Ishikawa (cell line): Measurements from ENCODE around the gene RWDD2A.
A peak's percentile ranks its signal among the peaks of the same experiment; 100 is the strongest.

ENCODE experiments used
- CEBPB ChIP-seq: IDR thresholded peaks from 2 replicates; pipeline ENCODE4 v1.6.1; 2012
- CREB1 ChIP-seq: IDR thresholded peaks from 2 replicates; pipeline ENCODE4 v1.6.1; 2012; ENCODE audit warnings: low read depth
- EGR1 ChIP-seq: IDR thresholded peaks from 2 replicates; pipeline ENCODE4 v1.6.1; 2012
- EP300 ChIP-seq: IDR thresholded peaks from 2 replicates; pipeline ENCODE4 v1.6.1; 2012; ENCODE audit warnings: borderline replicate concordance
- FOXM1 ChIP-seq: IDR thresholded peaks from 2 replicates; pipeline ENCODE4 v1.6.1; 2012; ENCODE audit warnings: low read depth, borderline replicate concordance
- NFIC ChIP-seq: IDR thresholded peaks from 2 replicates; pipeline ENCODE4 v1.6.1; 2012
- RAD21 ChIP-seq: IDR thresholded peaks from 2 replicates; pipeline ENCODE4 v1.6.1; 2012; ENCODE audit warnings: low read depth
- REST ChIP-seq: IDR thresholded peaks from 2 replicates; pipeline ENCODE4 v1.6.1; 2012; ENCODE audit warnings: low read depth, mild to moderate bottlenecking
- TAF1 ChIP-seq: IDR thresholded peaks from 2 replicates; pipeline ENCODE4 v1.6.1; 2012; ENCODE audit warnings: low read depth, mild to moderate bottlenecking
- TCF12 ChIP-seq: IDR thresholded peaks from 2 replicates; pipeline ENCODE4 v1.6.1; 2012; ENCODE audit warnings: low read depth
- TEAD4 ChIP-seq: IDR thresholded peaks from 2 replicates; pipeline ENCODE4 v1.6.1; 2012
- YY1 ChIP-seq: IDR thresholded peaks from 2 replicates; pipeline ENCODE4 v1.6.1; 2012; ENCODE audit warnings: low read depth
- ZBTB7A ChIP-seq: IDR thresholded peaks from 2 replicates; pipeline ENCODE4 v1.6.1; 2012; ENCODE audit warnings: low read depth
- TF ChIP-seq, protein P1 (sequence below): IDR thresholded peaks from 2 replicates; pipeline ENCODE4 v1.6.1; 2012
- TF ChIP-seq, protein P2 (sequence below): IDR thresholded peaks from 2 replicates; pipeline ENCODE4 v1.6.1; 2012

Gene RWDD2A

DNA sequence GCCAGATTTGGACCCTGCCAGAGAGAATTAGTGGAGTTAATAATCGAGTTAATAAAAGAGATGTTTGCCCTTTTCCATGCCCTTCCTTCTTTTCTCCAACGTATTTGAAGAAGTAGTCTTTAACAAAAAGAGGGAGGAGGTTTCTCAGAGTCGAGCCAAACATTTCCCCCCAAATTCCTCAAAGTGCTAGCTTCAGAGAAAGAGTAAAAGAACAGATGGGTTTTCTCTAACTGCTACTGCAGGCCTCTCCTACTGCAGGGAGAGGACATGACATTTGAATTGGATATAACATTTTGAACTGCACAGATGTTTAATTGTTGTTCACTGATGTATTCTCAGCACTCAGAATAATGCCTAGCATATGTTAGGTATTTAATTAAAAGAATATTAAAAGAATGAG is 25.5 kb downstream of the RWDD2A start:
- TF ChIP-seq REST (no peak), EP300 (no peak), TEAD4 (no peak), FOXM1 (no peak), TAF1 (no peak), CEBPB (no peak), NFIC (no peak), CREB1 (no peak)

GRCh38 chr6:83220121-83220520 is 27.0 kb downstream of the RWDD2A start:
- TF ChIP-seq TEAD4, result no peak

DNA sequence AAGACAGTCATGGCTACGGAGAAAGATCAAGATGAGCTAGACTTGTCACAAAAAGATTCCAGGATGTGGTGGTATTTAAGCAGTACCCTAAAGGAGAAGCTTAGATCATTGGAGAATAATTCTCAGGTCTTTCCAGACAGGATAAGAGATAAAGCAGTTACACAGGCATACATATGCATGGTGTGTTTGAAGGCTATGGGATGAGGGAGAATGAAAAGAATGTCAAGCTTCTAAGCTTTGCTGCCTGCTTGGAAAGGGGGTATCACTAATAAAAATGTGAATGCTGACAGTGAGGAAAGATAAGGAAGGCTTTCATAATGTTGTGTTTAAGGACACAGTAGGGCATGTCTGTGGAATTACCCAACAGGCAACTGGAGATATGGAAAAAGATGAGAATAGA is 28.1 kb downstream of the RWDD2A start:
- TF ChIP-seq EGR1 (no peak), NFIC (no peak), TEAD4 (no peak), REST (no peak), CREB1 (no peak), YY1 (no peak), RAD21 (no peak), CEBPB (no peak), EP300 (no peak), FOXM1 (no peak), TCF12 (no peak), ZBTB7A (no peak), TAF1 (no peak)
- TF ChIP-seq, protein P1, sequence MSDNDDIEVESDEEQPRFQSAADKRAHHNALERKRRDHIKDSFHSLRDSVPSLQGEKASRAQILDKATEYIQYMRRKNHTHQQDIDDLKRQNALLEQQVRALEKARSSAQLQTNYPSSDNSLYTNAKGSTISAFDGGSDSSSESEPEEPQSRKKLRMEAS, result no peak
- TF ChIP-seq, protein P2, sequence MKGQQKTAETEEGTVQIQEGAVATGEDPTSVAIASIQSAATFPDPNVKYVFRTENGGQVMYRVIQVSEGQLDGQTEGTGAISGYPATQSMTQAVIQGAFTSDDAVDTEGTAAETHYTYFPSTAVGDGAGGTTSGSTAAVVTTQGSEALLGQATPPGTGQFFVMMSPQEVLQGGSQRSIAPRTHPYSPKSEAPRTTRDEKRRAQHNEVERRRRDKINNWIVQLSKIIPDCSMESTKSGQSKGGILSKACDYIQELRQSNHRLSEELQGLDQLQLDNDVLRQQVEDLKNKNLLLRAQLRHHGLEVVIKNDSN, result no peak

- TF ChIP-seq RAD21, result peak; percentile 59
- TF ChIP-seq CEBPB, result no peak
Measured at GRCh38 chr6:83221889-83222479, 28.8 kb downstream of the RWDD2A start.

GRCh38 chr6:83226517-83226916 is 33.4 kb downstream of the RWDD2A start:
- TF ChIP-seq, protein P1, result no peak
- TF ChIP-seq ZBTB7A, result no peak
- no peak for TF ChIP-seq NFIC
- no peak for TF ChIP-seq CEBPB
- no peak for TF ChIP-seq EGR1
- TF ChIP-seq TAF1, result no peak
- TF ChIP-seq, protein P2, result no peak
- no peak for TF ChIP-seq CREB1
- no peak for TF ChIP-seq TEAD4
- TF ChIP-seq FOXM1, result no peak
- no peak for TF ChIP-seq RAD21
- TF ChIP-seq TCF12, result no peak
- TF ChIP-seq REST, result no peak
